K562 (cell line): Measurements from ENCODE around the gene TMEM143.

Experiments
- HDAC6 ChIP-seq: IDR thresholded peaks from 2 replicates; pipeline ENCODE4 v1.6.1; 2012; ENCODE audit warnings: low read depth, mild to moderate bottlenecking, control low read depth, inconsistent platforms, low read length, moderate library complexity
- MYC ChIP-seq, 2 experiments: fragments of 250-450 bp in 1 of 2; sonication (Bioruptor Pico) in 1 of 2; IDR thresholded peaks; 2 replicates each; pipeline versions ENCODE4 v1.5.1 to v1.6.1; 2012 to 2021; ENCODE audit warnings: low read depth in 2 of 2, borderline replicate concordance in 1 of 2, improper control_type of control experiment in 1 of 2, low read length in 1 of 2, mild to moderate bottlenecking in 1 of 2, moderate library complexity in 1 of 2
- POLR2AphosphoS5 ChIP-seq: IDR thresholded peaks from 2 replicates; pipeline ENCODE4 v1.6.1; 2011; ENCODE audit warnings: mild to moderate bottlenecking, low read depth, low read length, moderate library complexity; ENCODE audit not compliant: control insufficient read depth, insufficient read depth
- ZFP36 ChIP-seq: fragments of 150-350 bp; IDR thresholded peaks from 2 replicates; pipeline ENCODE4 v1.6.1; 2018; ENCODE audit warnings: low read length, low read depth; ENCODE audit not compliant: partially characterized antibody
- ZNF384 ChIP-seq: IDR thresholded peaks from 2 replicates; pipeline ENCODE4 v1.6.1; 2012; ENCODE audit warnings: low read depth, low read length, improper control_type of control experiment

GRCh38 chr19:48353677-48354076 lies 10.1 kb downstream of the TMEM143 start:
- no peak for TF ChIP-seq ZNF384
- TF ChIP-seq POLR2AphosphoS5 = no peak
- no peak for TF ChIP-seq MYC (IDR thresholded peaks at IDR 0.05; ENCODE audit: low read depth, low read length)
- TF ChIP-seq MYC (CRISPR knock-in tag; IDR thresholded peaks at IDR 0.05; ENCODE audit: borderline replicate concordance, low read depth) = no peak
- no peak for TF ChIP-seq HDAC6
- no peak for TF ChIP-seq ZFP36
